ENCODE results near the gene ZMYM4.

GRCh38 chr1:35452106-35452774 lies 183.7 kb downstream of the ZMYM4 start:
- no peak for TF ChIP-seq CTCF (IDR thresholded peaks at IDR 0.05; ENCODE audit: low read depth, low read length, poor library complexity, severe bottlenecking)
- no peak for TF ChIP-seq EZH2phosphoT487 (IDR thresholded peaks at IDR 0.05; ENCODE audit: borderline replicate concordance, low read length)
